Glomerular visceral epithelial cell (primary cell): Measurements from ENCODE around the gene CTIF.

Source experiments
- DNase-seq: peaks from one replicate; pipeline ENCODE4 v3.0.0-alpha.2; 2016; ENCODE audit errors: extremely low spot score

Gene CTIF

DNA sequence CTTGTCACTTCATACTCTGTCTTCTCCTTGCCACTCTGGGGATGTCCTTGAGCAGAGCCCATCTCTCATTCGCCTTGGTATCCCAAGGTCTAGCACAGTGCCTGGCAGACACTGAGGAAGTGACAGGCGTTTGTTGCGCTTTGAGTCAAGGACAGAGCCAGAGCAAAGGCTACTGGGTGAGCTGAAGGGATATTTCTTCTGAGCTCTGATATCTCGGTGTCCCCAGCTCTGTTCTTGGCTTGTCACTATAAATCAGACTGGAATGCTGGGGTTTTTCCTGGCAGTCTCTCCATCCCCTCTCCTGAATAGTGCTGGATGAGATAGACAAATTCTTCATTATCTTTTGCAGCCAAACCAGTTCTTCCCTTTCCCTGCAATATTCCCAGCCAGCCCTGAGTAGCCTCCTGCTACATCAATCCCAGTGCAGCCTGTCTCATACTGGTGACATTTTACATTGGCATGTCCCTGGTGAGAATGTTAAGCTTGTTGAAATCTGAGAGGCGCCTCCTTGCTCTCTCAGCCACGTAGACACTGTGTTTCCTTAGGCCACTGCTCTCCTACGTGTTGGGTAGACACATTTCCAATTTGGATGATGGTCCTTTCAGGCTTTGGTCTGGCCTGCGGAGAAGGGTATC, 61.7 kb downstream of the CTIF start:
- DNase-seq = no peak

DNA sequence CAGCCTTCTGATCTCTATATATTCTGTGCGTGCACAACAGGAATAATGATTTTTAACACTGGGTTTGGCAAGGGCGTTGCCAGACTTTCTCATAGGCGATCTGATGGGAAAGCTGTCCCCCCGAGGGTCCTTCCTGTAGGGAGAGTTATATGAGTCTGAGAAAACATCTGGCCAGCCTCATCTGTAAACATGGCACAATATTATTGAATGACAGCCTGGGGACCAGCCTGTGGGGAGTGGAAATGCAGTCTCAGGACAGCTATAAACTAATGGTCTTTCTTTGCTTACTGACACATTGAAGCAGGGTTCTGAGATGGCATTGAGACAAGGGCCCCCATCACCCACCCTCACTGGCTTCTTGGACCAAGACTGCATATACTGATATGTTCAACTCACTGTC, 62.5 kb downstream of the CTIF start:
- DNase-seq = no peak

DNA sequence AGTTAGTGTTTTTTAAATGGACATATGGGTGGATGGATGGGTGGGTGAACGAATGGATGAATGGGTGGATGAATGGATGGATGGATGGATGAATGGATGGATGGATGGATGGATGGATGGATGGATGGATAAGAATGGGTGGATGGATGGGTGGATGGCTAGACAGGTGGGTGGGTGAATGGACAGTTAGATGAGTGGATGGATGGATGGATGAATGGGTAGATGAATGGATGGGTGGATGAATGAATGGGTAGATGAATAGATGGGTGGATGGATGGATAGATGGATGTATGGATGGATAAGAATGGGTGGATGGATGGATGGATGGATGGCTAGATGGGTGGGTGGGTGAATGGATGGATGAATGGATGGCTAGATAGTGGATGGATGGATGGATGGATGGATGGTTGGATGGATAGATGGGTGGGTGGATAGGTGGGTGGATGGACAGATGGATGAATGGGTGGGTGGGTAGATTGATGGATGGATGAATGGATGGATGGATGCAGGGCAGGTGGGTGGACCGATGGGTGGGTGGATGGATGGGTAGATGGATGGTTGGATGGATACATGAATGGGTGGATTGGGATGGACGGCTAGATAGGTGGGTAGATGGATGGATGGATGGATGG, 64.0 kb downstream of the CTIF start:
- no peak for DNase-seq

DNA sequence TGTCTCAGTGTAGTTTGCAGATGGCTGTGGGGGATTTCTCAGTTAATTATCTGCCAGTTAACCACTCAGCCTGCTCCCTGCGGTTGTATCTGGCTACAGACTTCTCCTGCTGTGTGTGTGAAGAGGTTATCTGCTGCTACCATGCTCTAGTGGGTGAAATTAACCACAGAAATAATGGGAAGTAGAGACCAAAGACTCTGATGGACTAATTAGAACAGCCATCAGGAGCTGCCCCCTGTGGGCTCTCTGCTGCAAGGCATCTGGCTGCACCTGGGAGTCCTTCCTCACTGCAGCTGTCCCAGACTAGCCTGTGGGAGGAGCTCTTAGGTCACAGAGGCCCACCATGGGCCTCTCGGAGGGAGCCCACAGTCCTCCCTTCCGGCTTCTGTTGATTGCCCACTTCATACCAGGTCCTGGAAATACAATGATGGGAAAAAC, 66.6 kb downstream of the CTIF start:
- peak; percentile 94 for DNase-seq

DNA sequence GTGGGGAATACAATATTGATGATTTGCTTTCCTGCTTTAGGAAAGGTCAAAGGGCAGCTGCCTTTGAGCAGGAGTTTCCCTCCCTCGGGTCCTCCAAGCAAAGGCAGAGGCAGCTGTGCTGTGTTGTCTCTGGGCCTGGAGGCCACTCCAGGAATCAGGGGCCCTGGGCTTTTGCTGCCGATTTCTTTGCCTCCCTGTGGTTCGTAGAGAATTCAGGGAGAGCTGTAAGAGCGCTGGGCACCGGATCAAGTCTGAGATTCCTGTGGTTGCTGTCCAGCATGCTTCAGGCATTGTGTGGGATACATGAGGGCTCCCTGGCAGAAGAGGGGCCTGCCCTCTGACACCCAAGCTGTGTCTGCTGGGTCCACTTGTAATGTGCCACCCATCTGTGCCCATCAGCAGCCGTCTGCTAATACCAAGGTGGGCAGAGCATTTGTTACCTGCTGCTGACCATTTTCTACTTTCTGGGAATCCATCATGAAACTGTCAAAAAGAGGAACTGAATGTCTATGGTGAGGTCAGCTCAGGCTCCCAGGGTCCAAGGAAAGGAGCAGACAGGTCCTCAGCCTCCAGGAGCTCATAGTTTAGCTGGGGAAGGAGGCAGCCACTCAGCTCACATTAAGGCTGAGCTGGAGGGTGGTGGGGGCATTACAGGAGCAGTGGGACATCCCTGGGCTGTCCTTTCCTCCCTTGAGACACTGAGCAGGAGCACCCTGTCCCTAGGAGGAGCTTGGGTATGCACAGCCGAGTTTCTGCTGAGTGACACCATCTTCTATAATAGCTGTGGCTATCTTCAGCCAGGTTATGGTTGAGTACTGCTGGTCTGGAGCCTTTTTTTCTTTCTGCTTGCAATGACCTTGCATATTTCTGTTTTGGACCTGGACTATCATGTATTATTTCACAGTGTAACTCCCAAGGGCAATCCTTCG, 68.5 kb downstream of the CTIF start:
- DNase-seq = peak; percentile 92

DNA sequence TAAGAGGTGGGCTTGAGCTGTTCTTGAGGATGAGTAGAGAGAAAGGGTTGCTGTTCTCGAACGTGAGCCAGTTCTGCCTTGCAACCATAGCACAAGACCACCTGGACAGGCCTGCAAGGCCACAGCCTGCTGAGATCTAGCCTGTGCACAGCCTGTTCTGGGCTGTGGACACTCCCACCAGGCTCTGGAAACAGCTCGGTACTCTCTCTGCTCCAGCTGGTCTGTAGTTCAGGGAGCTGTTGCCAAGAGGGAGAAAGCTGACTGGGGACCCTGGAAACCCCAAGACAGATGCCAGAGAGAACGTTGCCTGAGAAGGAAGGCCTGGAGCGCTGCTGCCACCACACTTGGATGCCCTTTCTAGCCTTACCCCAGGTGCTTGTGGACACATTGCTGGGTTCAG, 69.8 kb downstream of the CTIF start:
- no peak for DNase-seq

DNA sequence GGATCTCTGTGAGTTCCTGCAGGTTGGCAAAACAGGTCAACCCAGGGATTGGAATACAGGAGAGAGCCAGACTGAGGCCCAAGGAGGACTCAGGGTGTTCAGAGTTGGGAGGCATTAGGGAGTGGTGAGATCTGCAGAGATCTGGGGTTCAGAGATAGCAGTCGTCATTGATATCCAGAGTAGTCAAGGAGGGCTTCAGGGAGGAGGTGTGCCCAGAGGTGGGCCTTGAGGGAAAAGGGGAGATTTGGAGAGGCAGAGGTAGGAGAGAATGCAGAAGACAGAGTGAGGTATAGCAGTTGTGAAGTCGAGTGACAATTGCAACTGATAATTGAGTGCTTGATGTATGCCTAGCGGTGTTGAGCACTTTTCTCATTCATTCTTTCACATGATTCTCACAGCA, 70.3 kb downstream of the CTIF start:
- no peak for DNase-seq

DNA sequence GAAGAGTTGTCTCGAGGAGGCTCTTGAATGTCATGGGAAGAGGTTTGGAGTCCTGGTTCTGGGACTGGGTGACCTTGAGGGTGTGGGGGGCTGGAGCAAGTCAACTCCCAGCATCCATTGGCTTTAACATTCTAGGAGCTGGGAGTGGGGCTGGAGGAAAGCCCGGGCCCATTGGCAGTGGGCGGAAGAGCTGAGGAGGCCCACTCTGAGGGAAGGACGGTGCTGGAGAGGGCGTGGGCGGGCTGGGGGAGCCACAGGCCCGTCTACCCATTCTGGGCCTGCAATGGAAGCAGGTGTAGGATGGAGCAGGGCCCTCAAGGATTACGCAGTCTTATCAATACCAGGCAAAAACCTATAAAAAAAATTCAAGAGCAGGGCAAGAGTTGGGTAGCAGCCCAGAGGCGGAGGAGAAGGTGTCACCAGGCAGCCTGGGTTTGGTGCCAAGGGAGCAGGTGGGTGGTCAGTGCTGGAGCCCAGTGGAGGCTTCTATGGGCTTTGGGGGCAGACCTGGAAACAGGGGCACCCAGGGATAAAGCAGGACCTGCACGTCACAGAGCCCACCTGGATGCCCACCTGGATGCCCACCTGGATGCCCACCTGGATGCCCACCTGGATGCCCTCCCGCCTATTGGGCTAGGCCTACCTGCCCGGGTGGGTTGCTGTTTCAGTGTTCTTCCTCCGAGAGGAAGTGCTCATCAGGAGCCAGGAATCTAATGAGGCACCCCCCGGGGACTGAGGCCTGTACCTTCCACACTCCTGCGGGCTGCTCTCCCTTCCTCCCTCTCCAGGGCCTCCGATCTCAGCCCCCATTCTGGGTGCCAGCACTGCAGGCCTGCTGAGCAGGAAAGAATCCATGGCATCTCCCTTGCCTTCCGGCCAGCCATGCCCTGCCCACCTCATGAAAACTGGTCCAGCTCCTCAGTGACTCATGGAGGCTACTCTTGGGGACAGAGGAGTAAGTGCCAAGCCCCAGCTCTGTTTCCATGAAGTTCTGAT, 71.3 kb downstream of the CTIF start:
- peak; percentile 17 for DNase-seq

DNA sequence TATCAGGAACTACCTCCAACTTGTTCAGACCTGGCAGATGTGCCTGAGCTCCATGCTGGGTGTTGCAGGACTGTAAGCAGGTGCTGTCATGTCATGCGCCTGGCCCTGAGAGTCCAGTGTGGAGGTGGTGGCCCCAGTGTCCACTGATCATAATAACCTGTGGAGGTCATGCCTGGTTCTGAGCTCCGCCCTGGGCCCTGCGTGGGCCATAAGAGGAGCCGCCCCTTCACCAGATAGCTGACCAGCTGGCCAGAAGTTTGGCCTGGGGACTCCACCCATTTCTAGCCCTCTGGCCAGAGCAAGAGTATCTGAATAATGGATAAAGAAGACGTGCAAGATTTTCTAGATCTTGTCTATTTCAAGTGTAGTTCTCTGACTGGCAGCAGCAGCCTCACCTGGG, 72.4 kb downstream of the CTIF start:
- DNase-seq = no peak

DNA sequence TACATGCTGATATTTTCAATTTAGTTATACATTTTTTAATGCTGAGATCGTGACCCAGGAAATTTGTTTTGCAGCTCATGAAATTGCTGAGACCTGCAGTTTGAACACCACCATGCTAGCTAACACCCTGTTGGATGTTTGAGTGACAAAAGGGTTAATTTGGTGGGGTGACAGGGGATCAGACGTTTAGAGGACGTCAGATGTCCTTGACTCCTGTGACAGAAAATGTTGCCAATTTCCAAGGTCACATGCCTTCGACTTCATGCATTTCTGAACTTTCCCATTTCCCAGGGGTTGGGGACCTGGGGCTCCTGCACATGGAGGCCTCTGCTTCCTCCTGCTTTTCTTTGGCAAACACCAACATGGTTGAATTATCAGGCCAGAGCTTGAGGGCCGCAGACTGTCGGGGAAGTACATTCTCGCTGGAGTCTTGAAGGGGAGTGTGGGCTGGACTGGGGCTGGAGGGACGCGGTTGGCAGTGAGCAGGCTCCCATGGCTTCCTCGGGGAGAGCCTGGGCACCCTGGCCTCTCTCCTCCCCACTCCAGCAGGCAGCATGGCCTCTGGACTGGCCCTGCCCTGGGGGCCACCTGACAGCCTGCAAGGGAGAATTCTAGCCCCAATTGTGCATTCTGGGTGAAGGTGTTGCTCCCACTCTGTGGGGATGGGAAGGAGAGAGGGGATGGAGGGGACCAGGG, 73.1 kb downstream of the CTIF start:
- DNase-seq = no peak

DNA sequence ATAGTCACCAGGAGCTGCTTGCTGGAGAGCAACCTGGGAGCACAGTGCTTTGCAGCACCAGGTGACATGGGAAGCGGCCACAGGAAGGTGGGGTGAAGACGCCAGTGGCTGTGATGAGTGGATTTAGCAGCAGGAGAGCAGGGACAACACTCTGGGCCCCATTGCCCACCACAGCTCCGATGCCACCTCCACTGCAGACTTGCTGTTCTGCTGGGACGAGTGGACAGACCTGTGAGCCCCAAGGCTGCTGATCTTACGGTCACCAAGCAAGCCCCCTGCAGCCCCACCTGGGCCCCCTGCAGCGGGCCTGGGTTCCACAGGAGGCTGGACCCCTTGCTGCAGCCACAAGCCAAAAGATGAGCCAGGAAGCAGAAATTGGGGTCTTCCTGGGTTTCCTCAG, 73.7 kb downstream of the CTIF start:
- DNase-seq = no peak

DNA sequence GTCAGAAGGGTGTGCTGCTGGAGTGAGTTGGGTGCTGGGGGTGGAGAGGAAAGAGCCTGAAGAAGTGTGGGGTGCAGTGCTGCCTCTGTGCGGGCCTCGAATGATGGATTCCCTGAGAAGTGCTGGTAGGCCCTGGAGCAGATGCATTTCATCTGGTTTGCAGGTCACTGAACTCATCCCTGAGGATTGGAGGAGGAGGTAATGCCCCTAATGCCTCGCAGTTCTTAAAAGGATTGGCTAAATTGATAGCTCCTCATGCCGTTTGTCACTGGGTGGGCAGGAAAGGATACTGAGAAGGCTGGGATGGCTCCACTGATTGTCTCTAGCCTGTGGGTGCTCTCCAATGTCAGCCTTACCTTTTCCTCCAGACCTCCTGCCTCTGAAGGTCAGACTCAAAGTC, 74.1 kb downstream of the CTIF start:
- no peak for DNase-seq

DNA sequence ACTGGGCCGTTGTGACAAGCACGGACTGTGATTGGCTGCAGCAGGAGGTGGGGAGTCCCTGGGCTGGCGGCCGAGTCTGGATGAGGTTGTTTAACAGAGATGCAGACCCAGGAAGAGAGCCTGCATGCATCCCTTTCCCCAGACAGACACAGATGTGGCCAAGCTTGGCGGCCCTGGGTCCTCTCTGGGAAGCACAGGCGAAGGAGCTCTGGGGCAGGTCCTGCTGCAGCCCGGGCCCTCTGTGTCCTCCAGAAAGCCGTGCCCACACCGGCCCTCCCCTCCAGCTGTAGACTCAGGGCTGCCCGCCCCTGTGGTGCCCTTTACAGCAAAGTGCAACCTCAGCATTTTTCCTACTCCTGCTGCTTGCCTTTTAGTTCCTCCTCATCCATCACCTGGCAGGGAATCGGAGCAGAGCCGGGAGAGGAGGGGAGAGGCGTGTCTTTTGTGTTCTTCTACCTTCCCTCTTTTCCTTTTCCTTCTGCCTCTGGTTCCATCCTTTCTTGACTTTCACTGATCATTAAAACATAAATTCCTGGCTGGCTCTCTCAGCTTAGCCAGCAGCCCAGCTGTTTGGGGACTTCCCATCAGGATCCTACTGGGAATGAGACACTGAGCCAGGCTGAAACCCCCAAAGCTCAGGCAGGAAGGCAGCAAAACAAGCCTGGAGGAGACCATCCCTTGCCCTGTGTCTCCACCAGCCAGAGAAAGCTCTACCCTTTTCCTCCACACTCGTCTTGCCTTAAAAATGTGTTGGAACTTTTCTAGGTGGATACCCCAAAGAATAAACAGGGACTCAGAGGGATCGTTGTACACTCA, 75.0 kb downstream of the CTIF start:
- no peak for DNase-seq

DNA sequence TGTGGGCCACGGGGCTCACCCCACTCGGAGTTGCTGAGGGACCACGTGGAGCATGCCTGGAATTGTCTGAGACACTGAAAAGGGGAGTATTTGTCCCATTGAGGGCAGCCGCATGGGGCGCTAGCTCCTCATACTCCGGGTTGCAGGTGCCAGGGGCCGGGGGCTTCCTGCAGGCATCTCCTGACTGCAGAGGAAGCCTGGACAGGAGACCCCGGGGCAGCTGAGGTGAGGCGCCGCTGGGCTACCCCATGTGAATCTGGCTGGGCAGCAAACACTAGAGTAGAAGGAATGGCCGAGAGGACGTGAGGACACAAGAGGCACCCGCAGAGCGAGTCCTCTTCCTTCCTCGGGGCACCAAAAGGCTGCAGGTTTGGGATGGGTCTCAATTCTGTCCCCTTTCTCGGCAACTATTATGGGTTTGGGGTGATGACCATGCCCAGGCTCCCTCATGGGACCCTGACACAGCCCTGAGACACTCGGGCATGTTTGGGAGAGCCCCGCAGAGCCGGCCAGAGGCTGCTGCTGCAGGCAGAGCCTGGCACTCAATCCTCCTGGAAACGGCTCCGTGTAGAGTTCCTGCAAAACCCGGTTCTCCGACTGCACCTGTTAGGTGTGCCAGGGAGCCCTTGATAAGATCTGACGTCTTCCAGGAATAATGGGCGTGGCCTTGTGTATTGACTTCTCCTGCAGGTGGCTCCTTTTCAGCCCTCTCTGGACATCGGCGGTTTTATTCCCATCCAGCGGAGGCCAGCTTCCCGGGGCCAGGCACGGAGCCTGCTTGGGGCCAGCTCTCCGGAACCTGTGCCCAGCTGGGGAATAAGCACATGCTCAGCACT, 77.0 kb downstream of the CTIF start:
- no peak for DNase-seq

DNA sequence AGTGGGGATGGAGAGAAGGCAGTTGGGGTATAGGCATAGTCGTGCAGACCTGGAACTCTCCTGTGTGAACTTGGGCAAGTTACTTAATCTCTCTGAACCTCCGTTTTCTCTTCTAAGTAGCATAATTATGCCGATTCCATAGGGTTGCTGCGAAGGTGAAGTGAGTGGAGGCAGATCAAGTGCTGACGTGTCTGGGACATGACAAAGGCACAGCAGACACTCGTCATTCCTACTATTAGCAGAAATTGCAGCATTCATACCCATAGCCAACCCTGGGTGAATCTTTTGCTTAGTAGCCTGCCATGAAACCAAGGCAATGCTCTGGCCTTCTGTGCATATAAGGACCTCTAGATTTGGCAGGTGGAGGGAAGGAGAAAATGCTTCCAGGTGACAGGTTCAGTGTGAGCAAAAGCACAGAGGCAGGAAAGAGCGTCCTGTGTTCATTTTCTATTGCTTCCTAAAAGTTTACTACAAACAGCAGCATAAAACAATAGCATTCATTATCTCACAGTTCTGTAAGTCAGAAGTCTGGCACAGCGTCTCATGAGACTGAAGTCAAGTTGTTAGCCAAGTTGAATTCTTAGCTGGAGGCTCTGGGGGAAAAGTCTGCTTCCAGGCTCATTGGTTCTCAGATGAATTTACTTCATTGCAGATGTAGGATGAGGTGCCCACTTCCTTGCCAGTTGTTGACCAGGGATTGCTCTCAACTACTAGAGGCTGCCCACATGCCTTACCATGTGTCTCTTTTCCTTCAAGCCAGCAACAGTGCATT, 77.8 kb downstream of the CTIF start:
- no peak for DNase-seq

DNA sequence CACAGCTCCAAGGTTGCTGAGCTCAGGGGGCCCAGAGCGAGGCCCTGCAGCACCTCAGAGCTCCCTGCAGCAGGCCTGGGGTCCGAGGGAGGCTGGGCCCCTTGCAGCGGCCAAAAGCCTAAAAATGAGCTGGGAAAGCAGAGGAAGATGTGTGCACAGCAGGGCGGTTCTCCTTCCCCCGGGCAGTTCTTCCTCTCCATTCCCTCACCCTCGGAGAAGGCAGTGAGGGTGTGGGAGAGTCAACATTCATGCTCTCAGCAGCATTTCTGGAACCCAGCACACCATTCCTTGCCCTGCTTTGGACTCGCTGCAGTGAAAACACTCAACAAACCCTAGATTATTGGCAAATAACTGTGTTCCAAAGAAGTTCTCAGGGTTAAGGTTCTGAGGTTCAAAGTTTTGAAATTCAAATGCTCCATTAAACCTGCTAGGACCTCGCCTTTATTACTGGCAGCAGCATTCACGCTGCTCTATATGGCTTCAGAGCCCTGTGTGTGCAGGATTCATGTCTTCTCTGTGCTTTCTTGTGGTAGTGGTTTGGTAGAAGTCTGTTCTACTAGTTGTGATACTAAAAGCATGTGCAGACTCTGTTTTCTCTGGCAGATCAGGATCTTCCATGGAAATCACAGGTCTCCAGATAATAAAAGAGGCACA, 79.1 kb downstream of the CTIF start:
- DNase-seq = no peak

DNA sequence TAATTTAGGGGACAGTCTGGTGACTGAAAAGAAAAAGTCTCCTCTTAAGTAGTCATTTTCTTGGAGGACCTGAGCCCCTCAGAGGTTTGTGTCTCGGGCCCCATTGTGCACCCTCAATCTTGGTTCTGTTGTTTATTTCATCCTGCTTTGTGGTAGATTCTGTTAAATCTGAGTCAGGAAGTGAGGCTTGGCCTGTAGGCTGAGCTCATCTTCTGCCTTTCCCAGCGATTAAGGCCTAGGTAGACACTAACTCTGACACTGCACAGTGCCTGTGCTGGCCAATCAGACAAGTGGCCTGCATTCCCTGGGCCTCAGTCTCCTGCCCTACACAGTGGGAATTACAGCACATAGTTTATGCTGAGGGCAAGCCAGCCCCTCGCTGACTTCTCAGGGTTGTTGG, 80.2 kb downstream of the CTIF start:
- DNase-seq = no peak

DNA sequence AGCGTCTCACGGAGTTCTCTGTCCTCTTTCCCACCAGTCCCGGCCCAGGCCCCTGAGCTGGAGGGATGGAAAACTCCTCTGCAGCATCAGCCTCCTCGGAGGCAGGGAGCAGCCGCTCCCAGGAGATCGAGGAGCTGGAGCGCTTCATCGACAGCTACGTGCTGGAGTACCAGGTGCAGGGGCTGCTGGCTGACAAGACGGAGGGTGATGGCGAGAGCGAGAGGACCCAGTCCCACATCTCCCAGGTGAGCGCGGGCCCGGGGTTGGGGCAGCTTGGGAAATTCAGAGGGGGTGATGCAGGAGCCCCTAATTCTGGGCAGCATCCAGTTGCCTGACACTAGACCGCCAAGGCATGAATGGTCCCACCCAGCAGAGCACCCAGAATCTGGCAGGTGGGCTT, 80.7 kb downstream of the CTIF start:
- DNase-seq = no peak
